HCEC 1CT (cell line): ENCODE data around the gene PGAP3.

Experiments
- DNase-seq: peaks from one replicate; pipeline ENCODE4 v3.0.0-alpha.2; 2017

Gene PGAP3

GRCh38 chr17:39669897-39670735 is 17.7 kb downstream of the PGAP3 start:
- no peak for DNase-seq

- no peak for DNase-seq
Observed at GRCh38 chr17:39667945-39668924, 19.6 kb downstream of the PGAP3 start, which contains the start of gene PNMT. Gene PNMT (plus strand): TSS chr17:39668453. CDS start chr17:39668476, 23 bp downstream.

- DNase-seq: no peak
Observed at GRCh38 chr17:39667262-39667944, 20.5 kb downstream of the PGAP3 start.

- no peak for DNase-seq
Observed at GRCh38 chr17:39666601-39667261, 21.1 kb downstream of the PGAP3 start.

GRCh38 chr17:39666231-39666600 is 21.6 kb downstream of the PGAP3 start:
- DNase-seq: no peak

GRCh38 chr17:39665642-39666224 is 22.1 kb downstream of the PGAP3 start:
- DNase-seq: no peak

GRCh38 chr17:39664581-39665561 is 23.0 kb downstream of the PGAP3 start, which contains the start of gene TCAP:
Gene TCAP (plus strand): TSS chr17:39665349. CDS start chr17:39665360, 11 bp downstream.
- no peak for DNase-seq

- no peak for DNase-seq
Observed at GRCh38 chr17:39663688-39664580, 23.9 kb downstream of the PGAP3 start.

- DNase-seq: no peak
Observed at GRCh38 chr17:39663340-39663687, 24.5 kb downstream of the PGAP3 start.

- no peak for DNase-seq
Observed at GRCh38 chr17:39662551-39663339, 25.1 kb downstream of the PGAP3 start.

GRCh38 chr17:39661744-39662541 is 25.9 kb downstream of the PGAP3 start:
- DNase-seq: no peak

GRCh38 chr17:39660397-39661385 is 27.2 kb downstream of the PGAP3 start:
- no peak for DNase-seq

- DNase-seq: no peak
Observed at GRCh38 chr17:39660011-39660360, 27.9 kb downstream of the PGAP3 start.

- DNase-seq: no peak
Observed at GRCh38 chr17:39659279-39660010, 28.4 kb downstream of the PGAP3 start.

GRCh38 chr17:39658760-39659159 is 29.1 kb downstream of the PGAP3 start:
- DNase-seq: no peak

GRCh38 chr17:39658346-39658745 is 29.5 kb downstream of the PGAP3 start:
- DNase-seq: no peak
